PFSK-1 (cell line): Measurements from ENCODE around the gene BLOC1S1.

ENCODE experiments used
- FOXP2 ChIP-seq: optimal IDR thresholded peaks from 2 replicates; pipeline ENCODE3; 2011; ENCODE audit warnings: borderline replicate concordance, control low read depth, inconsistent platforms; ENCODE audit not compliant: insufficient read depth; ENCODE audit errors: extremely low read length, extremely low read depth
- POLR2AphosphoS5 ChIP-seq: IDR thresholded peaks from 2 replicates; pipeline ENCODE4 v1.6.1; 2012; ENCODE audit warnings: low read depth, mild to moderate bottlenecking, control low read depth, low read length, moderate library complexity
- REST ChIP-seq, 2 experiments: IDR thresholded peaks; 2 replicates each; pipeline versions ENCODE4 v1.6.1 to v1.8.0; 2011 to 2012; ENCODE audit warnings: low read depth in 2 of 2, low read length in 2 of 2, control low read depth in 1 of 2, inconsistent platforms in 1 of 2, mild to moderate bottlenecking in 1 of 2, moderate library complexity in 1 of 2; ENCODE audit not compliant: insufficient read depth in 1 of 2
- SIN3A ChIP-seq: IDR thresholded peaks from 2 replicates; pipeline ENCODE4 v1.6.1; 2012; ENCODE audit warnings: mild to moderate bottlenecking, low read length, moderate library complexity, borderline replicate concordance; ENCODE audit not compliant: insufficient read depth
- TAF1 ChIP-seq: IDR thresholded peaks from 2 replicates; pipeline ENCODE4 v1.6.1; 2012; ENCODE audit warnings: low read length, control low read depth, borderline replicate concordance; ENCODE audit not compliant: insufficient read depth

The BLOC1S1 gene

DNA sequence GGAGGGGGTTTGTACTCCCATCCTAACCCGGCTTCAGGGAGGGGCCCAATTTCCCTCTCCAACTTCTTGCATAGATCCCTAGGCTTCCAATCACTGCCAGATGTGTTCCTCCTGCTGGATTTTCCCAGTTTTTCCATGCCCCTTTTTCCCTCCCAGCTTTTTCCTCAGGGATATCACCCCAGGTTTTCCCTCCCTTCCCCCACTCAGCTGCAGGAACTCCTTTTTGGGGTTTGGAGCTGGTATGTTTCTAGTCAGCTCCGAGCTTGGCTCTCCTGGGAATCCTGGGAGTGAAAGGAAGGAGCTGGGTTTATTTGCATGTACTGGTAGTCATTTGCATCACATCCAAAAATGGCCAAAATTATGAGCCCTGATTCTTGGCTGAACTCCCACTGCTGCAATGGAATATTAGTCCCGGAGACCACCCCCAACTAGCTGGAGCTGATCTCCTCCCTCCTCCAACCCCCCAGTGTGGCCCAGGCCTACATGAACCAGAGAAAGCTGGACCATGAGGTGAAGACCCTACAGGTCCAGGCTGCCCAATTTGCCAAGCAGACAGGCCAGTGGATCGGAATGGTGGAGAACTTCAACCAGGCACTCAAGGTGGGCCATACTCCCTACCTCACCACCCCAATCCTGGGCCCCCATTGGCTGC is 2.9 kb downstream of the BLOC1S1 start:
- no peak for TF ChIP-seq REST (IDR thresholded peaks at IDR 0.05; ENCODE audit: insufficient read depth in 1 of 2, low read depth in 2 of 2, low read length in 2 of 2)
- no peak for TF ChIP-seq SIN3A
- no peak for TF ChIP-seq TAF1
- no peak for TF ChIP-seq POLR2AphosphoS5
- TF ChIP-seq FOXP2: no peak

DNA sequence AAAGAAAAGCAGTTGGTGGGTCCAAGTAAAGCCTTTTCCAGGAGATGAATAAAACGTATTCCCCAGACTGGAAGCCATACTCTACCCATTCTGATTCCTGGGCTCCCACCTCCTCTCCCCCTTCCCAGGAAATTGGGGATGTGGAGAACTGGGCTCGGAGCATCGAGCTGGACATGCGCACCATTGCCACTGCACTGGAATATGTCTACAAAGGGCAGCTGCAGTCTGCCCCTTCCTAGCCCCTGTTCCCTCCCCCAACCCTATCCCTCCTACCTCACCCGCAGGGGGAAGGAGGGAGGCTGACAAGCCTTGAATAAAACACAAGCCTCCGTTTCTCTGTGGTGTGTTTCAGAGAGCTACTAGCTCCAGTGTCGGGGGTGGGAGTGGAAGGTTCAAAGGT is 3.5 kb downstream of the BLOC1S1 start:
- TF ChIP-seq REST (IDR thresholded peaks at IDR 0.05; ENCODE audit: insufficient read depth in 1 of 2, low read depth in 2 of 2, low read length in 2 of 2): no peak
- no peak for TF ChIP-seq TAF1
- no peak for TF ChIP-seq SIN3A
- TF ChIP-seq FOXP2: no peak
- no peak for TF ChIP-seq POLR2AphosphoS5

- TF ChIP-seq FOXP2 (no peak), POLR2AphosphoS5 (no peak), SIN3A (no peak), TAF1 (no peak), REST (IDR thresholded peaks at IDR 0.05; ENCODE audit: insufficient read depth in 1 of 2, low read depth in 2 of 2, low read length in 2 of 2) (no peak)
These were observed 4.3 kb downstream of the BLOC1S1 start, which contains the start of gene RDH5 for GRCh38 chr12:55720071-55720564. TSS of gene RDH5 (plus strand) at chr12:55720393. CDS start at chr12:55721185, 792 bp downstream.

GRCh38 chr12:55720894-55721444 is 5.1 kb downstream of the BLOC1S1 start:
- TF ChIP-seq FOXP2 (no peak), TAF1 (no peak), POLR2AphosphoS5 (no peak), SIN3A (no peak), REST (IDR thresholded peaks at IDR 0.05; ENCODE audit: insufficient read depth in 1 of 2, low read depth in 2 of 2, low read length in 2 of 2) (no peak)
